ENCODE results near the gene CFAP43. TPM values are rescaled to one million over a fixed set of nuclear protein-coding genes. Genes with fewer than 3 reads are reported as not detected.

Gene CFAP43
- total and polyA plus RNA-seq, 2 donors (not counting 1 experiment from before 2014, with no cell fraction given), result 0.12 TPM; not detected in 1

- Histone ChIP-seq H3K9me3 (ENCODE audit: control extremely low read depth in 1 of 3, control insufficient read depth in 2 of 3, insufficient read depth in 1 of 3, low read length in 2 of 3) (peaks cover 3 to 13% (median 10%) of the 10 kb centered on the region in 3 donors), H3K4me3 (ENCODE audit: control extremely low read depth in 1 of 5, extremely low read depth in 1 of 5, insufficient read depth in 1 of 5, low read depth in 2 of 5, low read length in 4 of 5) (no peak overlapping the region), H3K79me2 (ENCODE audit: control insufficient read depth, insufficient read depth, low read length) (no peaks in the 10 kb centered on the region), H3K36me3 (replicated peaks in 1 of 2; ENCODE audit: control extremely low read depth in 1 of 2, control insufficient read depth in 1 of 2, extremely low read depth in 1 of 2, insufficient read depth in 2 of 2, low read length in 1 of 2) (no peaks in the 10 kb centered on the region), H3K27ac (ENCODE audit: low read length in 2 of 2) (no peak overlapping the region), H3K27me3 (replicated peaks in 1 of 4; ENCODE audit: control extremely low read depth in 1 of 4, control insufficient read depth in 3 of 4, insufficient read depth in 4 of 4, low read length in 3 of 4) (peaks cover 0 to 13% (median 5%) of the 10 kb centered on the region in 4 experiments), H2AFZ (ENCODE audit: insufficient read depth, low read depth, low read length, poor library complexity, severe bottlenecking) (no peak overlapping the region), H3K9ac (ENCODE audit: low read length) (no peak overlapping the region), H3K4me1 (ENCODE audit: control insufficient read depth in 2 of 2, insufficient read depth in 2 of 2, low read length in 2 of 2) (no peaks in the 10 kb centered on the region), H3K4me2 (replicated peaks; ENCODE audit: low read depth, low read length, poor library complexity, severe bottlenecking) (no peak overlapping the region), H4K20me1 (ENCODE audit: control insufficient read depth, insufficient read depth, low read length, poor library complexity, severe bottlenecking) (no peaks in the 10 kb centered on the region)
- no peak for TF ChIP-seq CTCF (IDR thresholded peaks at IDR 0.05)
- no peak for TF ChIP-seq EZH2 (IDR thresholded peaks at IDR 0.05; ENCODE audit: borderline replicate concordance, insufficient read depth, low read depth, low read length, poor library complexity, severe bottlenecking)
- WGBS (ENCODE audit: insufficient coverage), result 80% methylated on average over 3 of the region's 5 CpGs
- ChIA-PET CTCF (no interaction called here), POLR2A (no interaction called here)
- Mint-ChIP-seq H3K27me3 (peaks cover 43% of the 10 kb centered on the region), H3K4me3 (no peak overlapping the region), H3K4me1 (no peaks in the 10 kb centered on the region), H3K9me3 (ENCODE audit: insufficient read depth) (peaks cover 2% of the 10 kb centered on the region), H3K27ac (no peak overlapping the region)
- intact Hi-C loops (cut with micrococcal nuclease), result no loop called here
- ATAC-seq (ENCODE audit: low read depth) (no peak), DNase-seq (no peak)
These were observed 61.4 kb downstream of the CFAP43 start for GRCh38 chr10:104170610-104171254.

- H3K4me3 ChIP-seq (ENCODE audit: control extremely low read depth in 1 of 5, extremely low read depth in 1 of 5, insufficient read depth in 1 of 5, low read depth in 2 of 5, low read length in 4 of 5), result no peak overlapping the region
- peaks cover 65% of the 10 kb centered on the region for H3K27me3 Mint-ChIP-seq
- CTCF ChIA-PET, result no interaction called here
- 94% methylated on average over 2 of the region's 2 CpGs for WGBS (ENCODE audit: insufficient coverage)
- no peak for TF ChIP-seq CTCF (IDR thresholded peaks at IDR 0.05)
- TF ChIP-seq EZH2 (IDR thresholded peaks at IDR 0.05; ENCODE audit: borderline replicate concordance, insufficient read depth, low read depth, low read length, poor library complexity, severe bottlenecking), result no peak
- no peaks in the 10 kb centered on the region for H3K36me3 ChIP-seq (replicated peaks in 1 of 2; ENCODE audit: control extremely low read depth in 1 of 2, control insufficient read depth in 1 of 2, extremely low read depth in 1 of 2, insufficient read depth in 2 of 2, low read length in 1 of 2)
- H3K4me2 ChIP-seq (replicated peaks; ENCODE audit: low read depth, low read length, poor library complexity, severe bottlenecking), result no peak overlapping the region
- H3K4me1 ChIP-seq (ENCODE audit: control insufficient read depth in 2 of 2, insufficient read depth in 2 of 2, low read length in 2 of 2), result no peaks in the 10 kb centered on the region
- no peak overlapping the region for H2AFZ ChIP-seq (ENCODE audit: insufficient read depth, low read depth, low read length, poor library complexity, severe bottlenecking)
- POLR2A ChIA-PET, result no interaction called here
- H3K4me1 Mint-ChIP-seq, result no peaks in the 10 kb centered on the region
- intact Hi-C loops (cut with micrococcal nuclease), result no loop called here
- ATAC-seq (ENCODE audit: low read depth) (no peak), DNase-seq (no peak)
- H3K27ac Mint-ChIP-seq, result no peak overlapping the region
- no peaks in the 10 kb centered on the region for H4K20me1 ChIP-seq (ENCODE audit: control insufficient read depth, insufficient read depth, low read length, poor library complexity, severe bottlenecking)
- peaks cover 1 to 15% (median 11%) of the 10 kb centered on the region in 3 donors for H3K9me3 ChIP-seq (ENCODE audit: control extremely low read depth in 1 of 3, control insufficient read depth in 2 of 3, insufficient read depth in 1 of 3, low read length in 2 of 3)
- peaks cover 0 to 12% (median 3%) of the 10 kb centered on the region in 4 experiments for H3K27me3 ChIP-seq (replicated peaks in 1 of 4; ENCODE audit: control extremely low read depth in 1 of 4, control insufficient read depth in 3 of 4, insufficient read depth in 4 of 4, low read length in 3 of 4)
- H3K27ac ChIP-seq (ENCODE audit: low read length in 2 of 2), result no peak overlapping the region
- no peak overlapping the region for H3K4me3 Mint-ChIP-seq
- H3K9ac ChIP-seq (ENCODE audit: low read length), result no peak overlapping the region
- no peaks in the 10 kb centered on the region for H3K79me2 ChIP-seq (ENCODE audit: control insufficient read depth, insufficient read depth, low read length)
- H3K9me3 Mint-ChIP-seq (ENCODE audit: insufficient read depth), result peaks cover 8% of the 10 kb centered on the region
These were observed 76.6 kb downstream of the CFAP43 start for GRCh38 chr10:104155591-104155990.
